Pericardium fibroblast (primary cell): ENCODE measurements around the gene PLEKHG2. TPM values are rescaled to one million over a fixed set of nuclear protein-coding genes. Genes with fewer than 3 reads are reported as not detected.

Source experiments
- total RNA-seq: library from RNA; depleted of rRNA; stranded (reverse); fragments of >200 nt; gene quantifications from 2 replicates; pipeline ENCODE4 v1.2.3, GENCODE V29; 2015

PLEKHG2 gene
- total RNA-seq, result 18.3 and 29.1 TPM in 2 replicates

GRCh38 chr19:39412100-39412866 lies at the start of gene PLEKHG2:
Gene PLEKHG2 (plus strand): TSS chr19:39412669. CDS start chr19:39414087, 1,418 bp downstream.

GRCh38 chr19:39390751-39391437 lies 21.6 kb upstream of the PLEKHG2 start, which contains the start of the genes MED29 and PAF1:
Gene MED29 (plus strand): TSS chr19:39391378. CDS start chr19:39391423, 45 bp downstream.
Gene PAF1 (minus strand): TSS chr19:39391106. CDS start chr19:39390864, 242 bp downstream.

GRCh38 chr19:39406656-39407409 lies 5.6 kb upstream of the PLEKHG2 start, which contains the start of gene ZFP36:
Gene ZFP36 (plus strand): TSS chr19:39406847. CDS start chr19:39406905, 58 bp downstream.

GRCh38 chr19:39435499-39436349 lies 23.3 kb downstream of the PLEKHG2 start, which contains the start of gene RPS16:
Gene RPS16 (minus strand): TSS chr19:39435949. CDS start chr19:39435895, 54 bp downstream.

GRCh38 chr19:39445196-39446111 lies 33.0 kb downstream of the PLEKHG2 start, which contains the start of gene SUPT5H:
Gene SUPT5H (plus strand): TSS chr19:39445582. CDS start chr19:39445891, 309 bp downstream.

Other genes with a start within 250 kb of the PLEKHG2 start
- gene NCCRP1, start 215.7 kb upstream of the PLEKHG2 start, total RNA-seq, result not detected in 2 replicates
- gene SYCN, start 208.4 kb upstream of the PLEKHG2 start, total RNA-seq, result not detected in 2 replicates
- gene IFNL3, start 167.7 kb upstream of the PLEKHG2 start, total RNA-seq, result not detected in 2 replicates
- gene IFNL4, start 163.8 kb upstream of the PLEKHG2 start, total RNA-seq, result not detected in 2 replicates
- gene IFNL2, start 144.3 kb upstream of the PLEKHG2 start, total RNA-seq, result not detected in 2 replicates
- gene IFNL1, start 116.3 kb upstream of the PLEKHG2 start, total RNA-seq, result not detected in 2 replicates
- 0.34 and 0.82 TPM in 2 replicates for gene LRFN1, start 91.8 kb upstream of the PLEKHG2 start, total RNA-seq
- gene GMFG, start 76.6 kb upstream of the PLEKHG2 start, total RNA-seq, result 1.4 TPM in 1 of 2 replicates, not detected in the other
- gene SAMD4B, start 70.2 kb upstream of the PLEKHG2 start, total RNA-seq, result 54.0 and 68.6 TPM in 2 replicates
- gene PAF1, start 21.6 kb upstream of the PLEKHG2 start, total RNA-seq, result 25.4 and 32.8 TPM in 2 replicates
- 23.7 and 33.6 TPM in 2 replicates for gene MED29, start 21.3 kb upstream of the PLEKHG2 start, total RNA-seq
- gene ZFP36, start 5.8 kb upstream of the PLEKHG2 start, total RNA-seq, result 100 and 116 TPM in 2 replicates
- gene RPS16, start 23.3 kb downstream of the PLEKHG2 start, total RNA-seq, result 2,259 and 2,454 TPM in 2 replicates
- gene SUPT5H, start 32.9 kb downstream of the PLEKHG2 start, total RNA-seq, result 66.2 and 68.4 TPM in 2 replicates
- gene TIMM50, start 68.2 kb downstream of the PLEKHG2 start, total RNA-seq, result 49.8 and 59.7 TPM in 2 replicates
- gene DLL3, start 86.3 kb downstream of the PLEKHG2 start, total RNA-seq, result 0.23 and 1.2 TPM in 2 replicates
- not detected in 2 replicates for gene SELENOV, start 102.5 kb downstream of the PLEKHG2 start, total RNA-seq
- gene EID2B, start 120.2 kb downstream of the PLEKHG2 start, total RNA-seq, result 1.0 and 2.2 TPM in 2 replicates
- gene EID2, start 127.5 kb downstream of the PLEKHG2 start, total RNA-seq, result 9.4 and 17.2 TPM in 2 replicates
- not detected in 2 replicates for gene LGALS13, start 189.9 kb downstream of the PLEKHG2 start, total RNA-seq
- gene LGALS16, start 243.2 kb downstream of the PLEKHG2 start, total RNA-seq, result not detected in 2 replicates